Putamen (tissue), 1 donor: ENCODE data around the gene IRF1.

Experiments
- DNase-seq: peaks from one replicate; pipeline ENCODE4 v3.0.0-alpha.2; 2016; ENCODE audit warnings: low spot score

IRF1 gene

DNA sequence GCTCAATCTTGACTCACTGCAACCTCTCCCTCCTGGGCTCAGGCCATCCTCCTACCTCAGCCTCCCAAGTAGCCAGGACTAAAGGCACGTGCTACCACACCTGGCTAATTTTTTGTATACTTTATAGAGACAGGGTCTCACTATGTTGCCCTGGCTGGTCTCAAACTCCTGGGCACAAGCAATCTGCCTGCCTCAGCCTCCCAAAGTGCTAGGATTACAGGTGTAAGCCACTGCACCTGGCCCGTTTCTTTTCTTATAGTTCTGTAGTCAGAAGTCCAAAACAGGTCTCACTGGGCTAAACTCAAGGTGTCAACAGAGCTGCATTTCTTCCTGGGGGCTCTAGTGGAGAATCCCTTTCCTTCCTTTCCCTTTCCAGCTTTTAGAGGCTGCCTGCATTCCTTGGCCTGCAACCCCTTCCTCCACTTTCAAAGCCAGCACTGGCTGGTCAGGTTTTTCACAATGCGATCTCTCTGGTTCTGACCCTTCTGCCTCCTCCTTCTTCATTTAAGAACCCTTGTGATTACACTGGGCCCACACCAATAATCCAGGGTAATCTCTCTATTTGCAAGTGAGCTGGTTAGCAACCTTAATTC, 16.3 kb downstream of the IRF1 start:
- DNase-seq, result no peak

DNA sequence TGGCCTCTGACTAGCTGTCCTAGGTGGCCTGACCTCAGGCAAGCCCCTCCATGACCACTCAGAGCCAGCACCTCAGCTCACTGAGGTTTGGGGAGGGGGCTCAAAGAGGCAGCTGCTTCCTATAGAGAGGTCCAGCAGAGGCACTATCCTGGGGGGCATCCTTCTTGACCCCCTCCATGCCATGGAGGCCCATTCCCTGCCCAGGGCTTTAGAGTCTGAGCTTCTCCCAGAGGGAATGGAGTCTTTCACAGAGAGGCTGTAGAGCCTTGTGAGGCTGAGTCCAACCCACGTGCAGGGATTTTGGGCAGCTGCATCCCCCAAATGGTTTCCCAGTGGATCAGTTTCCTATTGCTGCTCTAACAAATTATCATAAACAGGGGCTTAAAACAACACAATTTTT, 16.9 kb downstream of the IRF1 start:
- no peak for DNase-seq

DNA sequence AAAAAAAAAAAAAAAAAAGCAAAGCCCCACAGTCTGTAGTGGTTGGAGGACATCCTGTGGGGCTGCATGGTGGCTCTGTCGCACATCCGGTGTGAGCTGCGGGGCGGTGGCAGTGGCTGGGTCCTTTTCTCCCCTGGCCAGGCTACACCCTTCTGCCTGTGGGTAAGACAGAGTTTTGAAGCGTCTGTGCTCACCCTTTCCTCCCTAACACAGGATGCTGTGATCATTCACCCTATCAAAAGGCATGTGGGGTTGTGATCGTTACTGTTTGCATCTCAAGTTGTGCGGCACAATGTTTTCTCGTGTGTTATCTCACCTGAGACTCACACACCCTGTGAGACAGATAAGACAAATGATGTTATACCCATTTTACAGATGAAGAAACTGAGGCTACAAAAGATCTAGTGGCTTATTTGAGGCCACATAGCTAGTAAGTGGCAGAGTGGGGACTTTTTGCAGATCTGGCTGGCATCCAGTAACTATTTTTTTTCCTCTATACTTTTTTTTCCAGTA, 17.5 kb downstream of the IRF1 start:
- no peak for DNase-seq

DNA sequence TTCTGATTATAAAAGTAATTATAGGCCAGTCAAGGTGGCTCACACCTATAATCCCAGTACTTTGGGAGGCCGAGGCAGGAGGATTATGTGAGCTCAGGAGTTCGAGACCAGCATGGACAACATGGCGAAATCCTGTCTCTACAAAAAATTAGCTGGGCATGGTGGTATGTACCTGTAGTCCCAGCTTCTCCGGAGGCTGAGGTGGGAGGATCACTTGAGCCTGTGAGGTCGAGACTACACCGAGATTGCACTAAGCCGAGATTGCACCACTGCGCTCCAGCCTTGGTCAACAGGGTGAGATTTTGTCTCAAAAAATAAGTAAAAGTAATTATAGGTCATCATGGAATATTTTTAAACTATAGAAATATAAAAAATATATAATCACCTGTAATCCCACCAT, 18.1 kb downstream of the IRF1 start:
- no peak for DNase-seq

DNA sequence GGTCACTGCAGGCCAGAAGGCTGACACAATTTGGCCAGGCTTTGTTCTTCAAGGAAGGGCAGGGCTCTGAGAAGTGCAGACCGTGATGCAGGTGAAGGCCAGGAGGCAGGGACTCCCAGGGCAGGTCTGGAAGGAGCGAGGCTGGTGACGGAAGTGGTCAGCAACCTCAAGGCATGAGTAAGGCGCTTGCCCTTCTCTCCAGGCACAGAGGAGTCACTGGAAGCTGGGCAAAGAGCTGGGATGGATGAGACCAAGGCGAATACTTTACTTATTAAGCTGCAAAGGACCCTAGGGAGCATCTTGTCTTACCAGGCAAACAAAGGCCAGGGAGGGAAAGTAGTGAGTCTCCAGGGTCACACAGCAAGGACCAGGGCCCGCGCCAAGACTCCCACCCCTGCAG, 18.6 kb downstream of the IRF1 start:
- no peak for DNase-seq

DNA sequence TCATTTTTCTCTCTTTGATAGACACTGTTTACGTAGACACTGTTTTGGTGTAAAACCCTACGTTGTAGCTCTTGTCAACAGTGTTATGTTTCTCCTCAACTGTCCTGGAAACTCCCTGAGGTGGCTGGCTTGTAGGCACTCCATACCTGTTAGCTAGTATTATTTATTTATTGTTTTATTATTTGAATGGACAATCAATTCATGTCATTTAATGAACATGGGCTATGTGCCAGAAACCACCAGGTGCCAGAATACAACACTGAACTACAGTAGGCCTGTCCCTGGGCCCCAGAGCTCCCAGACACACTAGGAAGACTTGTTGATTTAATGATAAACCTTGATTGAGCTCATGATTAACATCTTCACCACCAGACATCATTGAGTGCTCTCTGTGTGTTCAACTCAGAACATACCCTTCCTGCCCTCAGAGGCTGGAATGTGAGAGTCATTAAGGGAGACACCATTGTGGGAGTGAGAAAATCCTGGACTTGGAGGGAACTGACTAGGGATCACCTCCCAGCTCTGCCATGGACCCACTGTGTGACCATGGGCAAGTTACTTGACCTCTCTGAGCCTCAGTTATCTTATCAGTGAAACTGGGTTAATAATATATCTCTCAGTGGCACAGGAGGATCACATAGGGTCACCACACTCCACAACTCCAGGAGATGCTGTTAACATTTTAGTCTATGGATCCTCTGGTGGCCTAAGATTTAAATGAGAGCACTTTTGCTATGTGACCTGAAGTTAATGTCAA, 19.2 kb downstream of the IRF1 start:
- DNase-seq, result no peak

DNA sequence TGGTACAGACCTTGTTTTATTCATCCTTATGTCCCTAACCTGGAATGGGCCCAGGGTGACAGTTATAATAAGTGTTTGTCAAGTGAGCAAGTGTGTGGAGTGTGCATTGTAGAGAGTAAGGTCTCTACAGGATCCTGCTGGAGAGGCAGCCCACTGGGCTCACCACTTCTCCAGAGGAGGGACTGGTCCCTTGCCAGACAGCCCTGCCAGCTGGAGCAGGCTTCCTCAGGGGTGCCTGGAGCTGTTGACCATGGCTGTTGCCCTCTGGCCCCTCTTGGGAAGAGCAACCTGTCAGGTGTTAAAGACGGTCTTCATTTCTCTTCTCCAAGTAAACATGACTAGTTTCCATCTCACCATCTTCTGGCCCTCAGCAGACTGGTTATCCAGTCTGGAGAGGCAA, 20.0 kb downstream of the IRF1 start:
- no peak for DNase-seq

DNA sequence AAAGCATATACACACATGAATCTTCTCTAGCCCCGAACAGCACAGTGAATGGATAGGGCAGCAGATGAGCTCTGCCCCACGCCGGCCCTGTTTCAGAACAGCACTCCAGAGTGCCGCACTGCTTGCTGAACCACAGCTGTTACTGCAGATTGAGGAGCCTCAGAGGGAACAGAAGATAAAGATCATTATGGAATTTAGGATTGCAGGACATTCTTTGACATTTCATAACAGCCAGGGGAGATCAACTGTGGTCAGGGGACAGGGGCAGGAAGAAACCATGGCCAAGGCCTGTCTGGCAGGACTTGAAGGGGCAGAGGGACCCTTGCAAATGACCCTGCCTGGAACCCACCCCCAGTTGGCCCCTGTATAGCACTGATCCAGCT, 20.6 kb downstream of the IRF1 start:
- no peak for DNase-seq

DNA sequence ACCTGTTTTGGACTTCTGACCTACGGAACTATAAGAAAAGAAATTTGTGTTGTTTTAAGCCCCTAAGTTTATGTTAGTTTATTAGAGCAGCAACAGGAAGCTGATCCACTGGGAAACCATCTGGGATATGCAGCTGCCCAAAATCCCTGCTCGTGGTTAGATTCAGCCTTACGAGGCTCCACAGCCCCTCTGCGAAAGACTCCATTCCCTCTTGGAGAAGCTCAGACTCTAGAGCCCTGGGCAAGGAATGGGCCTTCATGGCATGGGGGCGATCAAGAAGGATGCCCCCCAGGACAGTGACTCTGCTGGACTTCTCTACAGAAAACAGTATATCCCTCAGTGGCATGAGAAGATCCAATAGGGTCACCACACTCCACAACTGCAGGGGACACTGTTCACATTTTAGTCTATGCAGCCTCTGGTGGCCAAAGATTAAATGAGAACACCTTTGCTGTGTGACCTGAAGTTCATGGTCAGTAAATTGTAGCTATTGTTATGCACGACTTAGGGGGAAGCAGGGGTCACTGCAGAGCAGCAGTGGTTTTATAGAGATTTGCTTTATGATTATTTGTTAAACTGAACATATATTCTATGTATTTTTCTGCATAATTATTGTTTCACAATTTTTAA, 21.1 kb downstream of the IRF1 start:
- no peak for DNase-seq

DNA sequence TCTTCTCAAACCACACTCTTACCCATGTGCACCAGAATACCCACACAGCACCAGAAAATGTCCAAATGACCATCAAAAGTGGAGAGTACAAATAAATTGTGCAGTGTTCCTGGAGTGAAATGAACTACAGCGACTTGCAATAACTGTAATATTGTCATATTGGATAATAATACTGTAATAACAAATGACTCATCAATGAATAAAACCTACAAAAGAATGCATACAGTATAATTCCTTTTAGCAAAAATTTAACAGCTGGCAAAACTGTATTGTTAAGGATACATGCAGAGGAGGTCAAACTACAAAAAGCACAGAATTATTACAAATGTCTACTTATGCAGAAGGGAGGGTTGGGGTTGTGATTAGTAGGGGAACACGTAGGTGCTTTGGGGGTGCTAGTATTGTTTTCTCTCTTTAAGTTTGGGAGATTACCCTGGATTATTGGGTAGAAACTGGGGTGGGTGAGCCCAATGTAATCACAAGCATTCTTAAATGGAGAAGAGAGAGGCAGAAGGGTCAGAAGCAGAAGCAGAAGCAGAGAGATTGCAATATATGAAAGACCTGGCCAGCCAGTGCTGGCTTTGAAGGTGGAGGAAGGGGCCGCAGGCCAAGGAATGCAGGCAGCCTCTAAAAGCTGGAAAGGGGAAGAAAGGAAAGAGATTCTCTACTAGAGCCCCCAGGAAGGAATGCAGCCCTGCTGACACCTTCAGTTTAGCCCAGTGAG, 21.8 kb downstream of the IRF1 start:
- DNase-seq, result no peak

DNA sequence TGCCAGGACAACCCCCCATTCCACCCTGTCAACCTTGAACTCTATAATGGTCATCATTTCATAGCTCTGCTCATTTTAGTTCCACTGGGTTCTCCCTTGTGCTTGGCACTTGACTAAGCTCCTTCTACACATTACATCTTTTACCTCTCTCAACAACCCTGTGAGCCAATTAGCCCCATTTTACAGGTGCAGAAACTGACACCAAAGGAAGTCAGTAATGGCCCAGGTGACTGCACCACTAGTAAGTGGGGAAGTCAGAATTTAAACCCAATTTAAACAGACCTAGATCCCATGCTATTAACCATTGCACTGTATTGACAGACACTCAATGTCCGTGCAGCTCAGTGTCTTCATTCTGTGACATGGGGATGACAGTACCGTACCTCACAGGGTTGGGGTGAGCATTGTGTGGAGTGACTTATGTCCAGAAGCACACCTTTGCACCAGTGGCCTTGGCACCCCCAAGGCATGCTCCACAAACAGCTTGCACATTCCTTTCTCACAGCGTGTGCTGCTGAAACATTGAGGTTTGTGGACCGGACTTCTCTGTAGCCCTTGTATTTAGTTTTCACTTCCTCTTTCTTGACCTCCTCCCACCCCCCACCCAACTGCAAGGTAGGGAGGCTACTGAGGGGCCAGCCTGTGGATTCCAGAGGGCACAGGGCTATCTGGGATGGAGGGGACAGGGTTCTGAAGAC, 23.1 kb downstream of the IRF1 start:
- DNase-seq, result no peak

DNA sequence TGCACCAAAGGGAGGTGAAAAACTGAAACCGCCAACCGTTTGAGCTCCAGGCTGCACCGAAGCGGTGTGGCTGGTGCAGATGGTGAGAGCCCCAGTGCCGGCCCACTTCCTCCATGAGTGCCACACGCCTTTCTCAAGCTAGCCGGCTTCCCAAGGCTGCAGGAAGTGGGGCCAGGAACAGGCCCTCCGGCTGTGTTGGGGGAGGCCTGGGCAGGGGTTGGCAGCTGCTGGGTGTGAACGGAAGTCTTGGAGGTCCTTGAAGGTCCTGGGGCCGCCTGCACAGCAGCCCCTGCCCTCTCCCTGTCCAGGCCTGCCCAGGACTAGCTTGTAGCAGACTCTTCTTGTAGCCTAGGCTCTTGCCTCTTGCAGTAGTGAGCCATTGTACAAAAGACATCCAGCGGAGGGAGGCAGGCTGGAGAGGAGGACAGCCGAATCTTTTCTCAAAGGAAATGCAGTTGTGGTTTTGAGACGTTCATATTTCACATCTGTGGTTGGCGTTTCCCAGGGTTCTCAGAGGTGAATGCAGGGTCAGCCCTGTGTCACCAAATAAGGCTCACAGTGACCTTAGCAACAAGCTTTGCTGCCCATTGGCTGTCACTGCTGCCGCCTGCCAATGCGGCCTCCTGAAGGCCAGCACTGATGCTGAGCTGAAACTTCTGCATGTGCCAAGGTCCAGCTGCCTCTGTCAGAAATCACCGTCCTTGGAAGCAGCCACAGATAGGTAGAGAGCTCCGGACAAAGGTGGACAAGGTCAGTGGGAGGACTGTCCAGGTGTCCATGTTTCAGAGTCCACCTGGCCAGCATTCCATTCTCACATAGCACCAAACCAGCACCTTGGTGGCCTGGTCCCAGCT, 23.9 kb downstream of the IRF1 start:
- no peak for DNase-seq

DNA sequence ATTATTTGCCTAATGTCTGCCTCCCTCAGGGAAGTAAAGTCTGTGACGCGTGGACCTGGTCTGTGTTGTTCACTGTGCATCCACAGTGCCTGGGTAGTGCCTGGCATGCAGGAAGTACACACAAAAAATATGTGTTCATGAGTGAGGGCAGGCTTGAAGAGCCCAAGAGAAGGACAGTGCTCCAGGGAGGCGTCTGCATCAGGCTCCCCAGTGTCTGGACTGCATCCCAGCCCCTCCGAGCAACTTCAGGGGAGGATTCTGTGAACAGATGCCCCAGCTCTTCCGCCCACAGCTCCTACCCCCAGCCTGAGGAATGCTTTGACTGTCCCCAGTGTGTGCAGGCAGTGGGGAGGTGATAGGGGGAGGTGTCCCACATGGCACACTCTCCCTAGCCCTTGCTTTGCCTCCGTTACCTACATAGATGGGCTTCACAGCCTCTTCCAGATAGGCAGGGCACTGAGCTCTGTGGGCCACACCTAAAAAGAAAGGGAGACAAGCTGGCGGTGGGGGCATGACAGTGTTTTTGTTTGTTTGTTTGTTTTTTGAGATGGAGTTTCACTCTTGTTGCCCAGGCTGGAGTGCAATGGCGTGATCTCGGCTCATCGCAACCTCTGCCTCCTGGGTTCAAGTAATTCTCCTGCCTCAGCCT, 25.4 kb downstream of the IRF1 start:
- DNase-seq, result no peak

DNA sequence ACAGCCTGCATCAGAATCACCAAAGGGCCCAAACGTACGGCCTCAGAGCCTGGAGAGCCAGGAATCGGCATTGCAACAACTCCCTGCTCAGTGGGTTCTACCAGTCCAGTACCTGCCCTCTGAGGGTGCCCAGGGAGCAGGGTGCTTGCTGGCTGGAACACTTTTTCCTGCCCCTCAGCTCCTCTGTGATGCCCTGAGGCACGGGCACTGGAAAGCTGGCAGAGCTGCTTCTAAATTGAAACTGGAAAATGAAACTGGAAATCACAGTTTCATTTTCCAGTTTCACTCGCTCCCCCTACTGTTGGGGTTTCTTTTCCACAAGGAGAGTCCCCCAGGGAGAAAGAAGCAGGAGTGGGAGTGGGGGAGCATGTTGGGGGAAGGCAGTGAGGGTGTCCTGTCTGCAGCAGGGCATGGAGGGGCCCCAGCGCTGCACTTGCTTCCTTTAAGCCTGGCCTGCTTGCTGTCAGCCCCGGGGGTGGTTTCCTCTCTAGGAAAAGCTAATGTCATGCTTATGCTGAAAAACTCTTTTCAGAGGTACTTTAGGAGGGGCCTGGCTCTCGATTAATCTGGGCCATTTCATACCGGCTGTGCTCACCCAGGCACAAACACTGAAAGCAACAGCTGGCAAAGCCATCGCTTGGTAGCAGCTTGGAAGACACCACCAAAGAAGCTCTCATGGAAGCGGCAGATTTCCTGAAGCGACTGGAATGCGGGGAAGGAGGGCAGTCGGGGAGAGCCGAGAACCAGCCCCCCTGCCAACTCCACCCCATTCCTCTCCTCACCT, 26.2 kb downstream of the IRF1 start:
- DNase-seq, result no peak

DNA sequence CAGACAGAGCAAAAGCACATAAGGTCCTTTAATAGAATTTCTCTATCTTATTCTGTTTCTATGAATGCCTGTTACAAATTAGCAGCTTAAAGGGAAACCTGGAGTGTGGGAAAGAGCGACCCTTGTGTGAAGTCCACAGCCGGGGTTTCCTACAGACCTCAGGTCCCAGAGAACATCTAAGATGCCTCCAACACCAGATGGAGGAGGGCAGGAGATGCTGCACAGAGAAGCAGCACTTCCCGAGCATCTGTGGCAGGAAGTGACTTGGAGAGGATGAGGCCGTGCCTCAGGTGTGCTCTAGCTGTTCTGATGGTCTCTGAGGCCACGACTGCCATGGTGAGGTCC, 26.8 kb downstream of the IRF1 start:
- DNase-seq, result no peak

DNA sequence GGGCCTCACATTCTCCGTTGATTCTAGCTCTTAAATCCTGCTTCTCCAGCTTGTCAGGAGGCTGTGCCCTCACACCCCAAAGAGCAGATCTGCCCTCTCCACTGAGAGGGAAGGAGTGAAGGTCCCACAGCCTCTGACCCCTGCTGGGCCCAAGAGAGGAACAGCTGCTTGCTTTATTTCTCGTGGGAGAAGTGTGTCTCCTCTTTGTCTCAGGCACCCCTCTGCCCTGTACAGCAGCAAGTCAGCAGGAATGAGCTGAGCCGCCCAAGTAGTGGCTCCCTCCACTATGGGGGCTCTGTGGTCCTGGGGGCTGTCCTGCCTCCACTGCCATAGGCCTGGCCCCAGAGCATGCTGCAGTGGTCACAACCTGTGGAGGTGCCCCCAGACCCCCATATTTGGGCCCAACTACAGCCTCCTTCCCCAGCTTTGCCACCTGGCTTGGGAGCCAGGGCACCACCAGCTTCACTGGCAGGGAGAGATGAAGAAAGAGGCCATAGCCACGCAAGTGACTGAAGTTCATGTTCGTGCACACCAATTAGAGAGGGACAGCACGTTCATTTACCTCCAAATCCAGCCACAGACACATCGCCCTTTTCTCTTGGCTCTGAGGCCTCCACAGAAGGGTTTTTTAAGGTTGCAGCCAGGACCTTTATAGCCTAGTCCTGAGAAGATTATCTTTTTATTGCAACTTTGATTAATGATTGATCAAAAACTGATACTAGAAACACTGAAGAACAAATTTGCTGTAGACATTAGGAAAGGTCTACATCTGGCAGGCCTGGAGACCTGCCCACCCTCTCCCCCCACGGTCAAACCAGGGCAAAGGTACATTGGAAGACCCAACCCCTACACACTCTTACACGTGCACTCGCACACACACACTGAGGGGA, 27.5 kb downstream of the IRF1 start:
- no peak for DNase-seq

DNA sequence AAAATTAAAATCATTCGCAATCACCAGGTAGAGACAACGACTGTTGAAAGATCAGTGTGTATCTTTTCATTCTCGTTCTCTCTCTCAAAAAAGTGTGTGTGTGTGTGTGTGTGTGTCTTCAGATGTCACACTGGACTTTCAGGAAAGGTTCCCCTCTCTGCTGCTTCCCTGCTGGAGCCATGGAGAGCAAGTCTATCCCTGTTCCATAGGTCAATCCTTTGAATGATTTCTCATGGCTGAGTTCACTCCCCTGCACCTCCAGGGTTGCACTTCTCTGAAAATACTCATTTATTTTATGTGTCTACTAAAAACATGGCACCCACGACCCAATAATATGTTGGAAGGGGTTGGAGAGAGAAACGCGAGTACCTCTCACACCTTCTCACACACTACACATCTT, 28.2 kb downstream of the IRF1 start:
- DNase-seq, result no peak

DNA sequence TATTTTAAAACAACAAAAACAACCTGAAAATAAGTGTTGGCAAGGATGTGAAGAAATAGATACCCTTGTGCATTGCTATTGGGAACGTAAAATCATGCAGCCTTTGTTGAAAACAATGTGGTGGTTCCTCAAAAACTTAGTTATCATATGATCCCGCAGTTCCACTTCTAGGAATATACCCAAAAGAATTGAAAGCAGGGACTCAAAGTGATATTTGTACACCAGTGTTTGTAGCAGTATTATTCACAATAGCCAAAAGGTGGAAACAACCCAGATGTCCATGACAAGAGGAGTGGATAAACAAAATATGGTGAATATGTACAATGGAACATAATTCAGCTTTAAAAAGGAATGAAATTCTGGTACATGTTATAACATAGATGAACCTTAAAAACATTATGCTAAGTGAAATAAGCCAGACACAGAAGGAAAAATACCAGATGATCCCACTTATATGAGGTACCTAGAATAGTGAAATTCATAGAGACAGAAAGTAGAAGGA, 29.0 kb downstream of the IRF1 start:
- DNase-seq, result no peak
